ENCODE measurements around the gene MYOF. TPM values are rescaled to one million over a fixed set of nuclear protein-coding genes. Genes with fewer than 3 reads are reported as not detected.

MYOF gene
- total and polyA plus RNA-seq, 10 of the 15 experiments (the other 5 are each of a cell fraction or from before 2014, with no cell fraction given), result 0.02 to 0.59 (median 0.17) TPM

DNA sequence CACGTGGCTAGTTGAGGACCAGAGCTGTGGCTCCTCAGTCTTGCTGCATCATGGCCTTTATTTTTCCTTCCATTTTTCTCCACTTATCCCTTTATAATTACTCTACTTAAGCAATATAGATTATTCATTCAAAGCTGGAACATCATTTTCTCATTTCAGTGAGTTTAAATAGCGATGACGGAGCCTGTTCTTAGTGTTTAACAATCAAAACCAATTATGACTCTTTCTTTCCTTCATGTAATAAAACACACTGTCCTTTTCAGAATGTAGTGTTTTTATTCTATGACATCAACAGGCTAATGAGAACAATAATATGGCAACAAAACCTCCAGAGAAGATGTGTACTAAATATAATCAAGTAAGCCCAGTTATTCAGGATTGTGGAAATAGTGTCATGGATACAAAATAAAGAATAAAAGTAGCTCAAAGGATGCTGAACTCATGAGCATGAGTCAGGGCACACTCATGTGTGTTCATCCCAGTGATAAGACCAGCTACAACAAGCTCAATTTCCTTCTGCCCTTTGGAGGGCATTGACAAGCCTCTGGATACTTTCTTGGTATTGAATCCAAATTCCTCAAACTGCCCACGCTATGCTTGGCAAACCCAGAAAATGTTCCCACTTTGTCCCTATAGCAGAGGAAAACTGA lies 220.0 kb downstream of the MYOF start:
- no peak for DNase-seq (ENCODE audit: low read depth, low spot score)
- Histone ChIP-seq H3K9ac (ENCODE audit: control insufficient read depth, insufficient read depth, low read length) (no peak overlapping the region), H3K4me1 (ENCODE audit: control insufficient read depth, insufficient read depth, low read length) (peaks cover 3% of the 10 kb centered on the region; the same call in 1 of the 2 replicates), H2AFZ (ENCODE audit: control insufficient read depth, low read depth, low read length) (no peak overlapping the region), H3K36me3 (ENCODE audit: control insufficient read depth in 2 of 2, insufficient read depth in 2 of 2, low read length in 1 of 2) (no peaks in the 10 kb centered on the region), H3K79me2 (ENCODE audit: control insufficient read depth, insufficient read depth, low read length) (no peaks in the 10 kb centered on the region), H3K27me3 (replicated peaks in 1 of 2; ENCODE audit: control insufficient read depth in 2 of 2, insufficient read depth in 2 of 2, low read length in 1 of 2) (no peaks in the 10 kb centered on the region; a peak in 1 of 4 replicates), H4K20me1 (ENCODE audit: control insufficient read depth, insufficient read depth) (no peaks in the 10 kb centered on the region), H3K4me3 (no peak overlapping the region), H3K27ac (ENCODE audit: control insufficient read depth, insufficient read depth) (no peak overlapping the region), H3K4me2 (ENCODE audit: control insufficient read depth, insufficient read depth) (no peak overlapping the region), H3K9me3 (replicated peaks; ENCODE audit: control insufficient read depth, insufficient read depth, low read length) (peaks cover 1% of the 10 kb centered on the region; the same call in 2 of the 3 replicates)
- ChIA-PET SMC1A (ENCODE audit: uncharacterized antibody, unreplicated experiment) (no interaction called here), CTCF (no interaction called here), POLR2A (interaction anchor here (0.6 kb wide), 1 partner anchor 516 kb away, joined by 4 read pairs; no protein-coding TSS in a partner anchor), RAD21 (ENCODE audit: unreplicated experiment) (no interaction called here)
- no TSS peak for BruUV-seq (replicated peaks)
- WGBS (ENCODE audit: insufficient coverage, insufficient replicate concordance, low lambda C conversion rate, missing lambda C conversion rate), result 74% methylated on average over 4 of the region's 4 CpGs
- no peak for ATAC-seq
- intact Hi-C loops (cut with micrococcal nuclease; ENCODE audit: unreplicated experiment), result no loop called here
- in situ Hi-C loops (cut with MboI), result no loop called here
- FAIRE-seq, result peak; percentile 44
- TF ChIP-seq MEF2B (IDR thresholded peaks at IDR 0.05; ENCODE audit: partially characterized antibody, poor library complexity, severe bottlenecking), result no peak
- TF ChIP-seq, protein P1, sequence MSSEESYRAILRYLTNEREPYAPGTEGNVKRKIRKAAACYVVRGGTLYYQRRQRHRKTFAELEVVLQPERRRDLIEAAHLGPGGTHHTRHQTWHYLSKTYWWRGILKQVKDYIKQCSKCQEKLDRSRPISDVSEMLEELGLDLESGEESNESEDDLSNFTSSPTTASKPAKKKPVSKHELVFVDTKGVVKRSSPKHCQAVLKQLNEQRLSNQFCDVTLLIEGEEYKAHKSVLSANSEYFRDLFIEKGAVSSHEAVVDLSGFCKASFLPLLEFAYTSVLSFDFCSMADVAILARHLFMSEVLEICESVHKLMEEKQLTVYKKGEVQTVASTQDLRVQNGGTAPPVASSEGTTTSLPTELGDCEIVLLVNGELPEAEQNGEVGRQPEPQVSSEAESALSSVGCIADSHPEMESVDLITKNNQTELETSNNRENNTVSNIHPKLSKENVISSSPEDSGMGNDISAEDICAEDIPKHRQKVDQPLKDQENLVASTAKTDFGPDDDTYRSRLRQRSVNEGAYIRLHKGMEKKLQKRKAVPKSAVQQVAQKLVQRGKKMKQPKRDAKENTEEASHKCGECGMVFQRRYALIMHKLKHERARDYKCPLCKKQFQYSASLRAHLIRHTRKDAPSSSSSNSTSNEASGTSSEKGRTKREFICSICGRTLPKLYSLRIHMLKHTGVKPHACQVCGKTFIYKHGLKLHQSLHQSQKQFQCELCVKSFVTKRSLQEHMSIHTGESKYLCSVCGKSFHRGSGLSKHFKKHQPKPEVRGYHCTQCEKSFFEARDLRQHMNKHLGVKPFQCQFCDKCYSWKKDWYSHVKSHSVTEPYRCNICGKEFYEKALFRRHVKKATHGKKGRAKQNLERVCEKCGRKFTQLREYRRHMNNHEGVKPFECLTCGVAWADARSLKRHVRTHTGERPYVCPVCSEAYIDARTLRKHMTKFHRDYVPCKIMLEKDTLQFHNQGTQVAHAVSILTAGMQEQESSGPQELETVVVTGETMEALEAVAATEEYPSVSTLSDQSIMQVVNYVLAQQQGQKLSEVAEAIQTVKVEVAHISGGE (CRISPR knock-in tag; IDR thresholded peaks at IDR 0.05), result no peak
- TF ChIP-seq, protein P2, sequence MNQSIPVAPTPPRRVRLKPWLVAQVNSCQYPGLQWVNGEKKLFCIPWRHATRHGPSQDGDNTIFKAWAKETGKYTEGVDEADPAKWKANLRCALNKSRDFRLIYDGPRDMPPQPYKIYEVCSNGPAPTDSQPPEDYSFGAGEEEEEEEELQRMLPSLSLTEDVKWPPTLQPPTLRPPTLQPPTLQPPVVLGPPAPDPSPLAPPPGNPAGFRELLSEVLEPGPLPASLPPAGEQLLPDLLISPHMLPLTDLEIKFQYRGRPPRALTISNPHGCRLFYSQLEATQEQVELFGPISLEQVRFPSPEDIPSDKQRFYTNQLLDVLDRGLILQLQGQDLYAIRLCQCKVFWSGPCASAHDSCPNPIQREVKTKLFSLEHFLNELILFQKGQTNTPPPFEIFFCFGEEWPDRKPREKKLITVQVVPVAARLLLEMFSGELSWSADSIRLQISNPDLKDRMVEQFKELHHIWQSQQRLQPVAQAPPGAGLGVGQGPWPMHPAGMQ (IDR thresholded peaks at IDR 0.05; ENCODE audit: borderline replicate concordance), result no peak
- no peak for TF ChIP-seq RFX5 (IDR thresholded peaks at IDR 0.05; ENCODE audit: low read depth, low read length)
- TF ChIP-seq, protein P3, sequence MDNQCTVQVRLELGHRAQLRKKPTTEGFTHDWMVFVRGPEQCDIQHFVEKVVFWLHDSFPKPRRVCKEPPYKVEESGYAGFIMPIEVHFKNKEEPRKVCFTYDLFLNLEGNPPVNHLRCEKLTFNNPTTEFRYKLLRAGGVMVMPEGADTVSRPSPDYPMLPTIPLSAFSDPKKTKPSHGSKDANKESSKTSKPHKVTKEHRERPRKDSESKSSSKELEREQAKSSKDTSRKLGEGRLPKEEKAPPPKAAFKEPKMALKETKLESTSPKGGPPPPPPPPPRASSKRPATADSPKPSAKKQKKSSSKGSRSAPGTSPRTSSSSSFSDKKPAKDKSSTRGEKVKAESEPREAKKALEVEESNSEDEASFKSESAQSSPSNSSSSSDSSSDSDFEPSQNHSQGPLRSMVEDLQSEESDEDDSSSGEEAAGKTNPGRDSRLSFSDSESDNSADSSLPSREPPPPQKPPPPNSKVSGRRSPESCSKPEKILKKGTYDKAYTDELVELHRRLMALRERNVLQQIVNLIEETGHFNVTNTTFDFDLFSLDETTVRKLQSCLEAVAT (IDR thresholded peaks at IDR 0.05), result no peak
- TF ChIP-seq HDAC2 (IDR thresholded peaks at IDR 0.05), result no peak
- TF ChIP-seq, protein P4, sequence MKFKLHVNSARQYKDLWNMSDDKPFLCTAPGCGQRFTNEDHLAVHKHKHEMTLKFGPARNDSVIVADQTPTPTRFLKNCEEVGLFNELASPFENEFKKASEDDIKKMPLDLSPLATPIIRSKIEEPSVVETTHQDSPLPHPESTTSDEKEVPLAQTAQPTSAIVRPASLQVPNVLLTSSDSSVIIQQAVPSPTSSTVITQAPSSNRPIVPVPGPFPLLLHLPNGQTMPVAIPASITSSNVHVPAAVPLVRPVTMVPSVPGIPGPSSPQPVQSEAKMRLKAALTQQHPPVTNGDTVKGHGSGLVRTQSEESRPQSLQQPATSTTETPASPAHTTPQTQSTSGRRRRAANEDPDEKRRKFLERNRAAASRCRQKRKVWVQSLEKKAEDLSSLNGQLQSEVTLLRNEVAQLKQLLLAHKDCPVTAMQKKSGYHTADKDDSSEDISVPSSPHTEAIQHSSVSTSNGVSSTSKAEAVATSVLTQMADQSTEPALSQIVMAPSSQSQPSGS (IDR thresholded peaks at IDR 0.05; ENCODE audit: low read length), result no peak
- TF ChIP-seq, protein P5, sequence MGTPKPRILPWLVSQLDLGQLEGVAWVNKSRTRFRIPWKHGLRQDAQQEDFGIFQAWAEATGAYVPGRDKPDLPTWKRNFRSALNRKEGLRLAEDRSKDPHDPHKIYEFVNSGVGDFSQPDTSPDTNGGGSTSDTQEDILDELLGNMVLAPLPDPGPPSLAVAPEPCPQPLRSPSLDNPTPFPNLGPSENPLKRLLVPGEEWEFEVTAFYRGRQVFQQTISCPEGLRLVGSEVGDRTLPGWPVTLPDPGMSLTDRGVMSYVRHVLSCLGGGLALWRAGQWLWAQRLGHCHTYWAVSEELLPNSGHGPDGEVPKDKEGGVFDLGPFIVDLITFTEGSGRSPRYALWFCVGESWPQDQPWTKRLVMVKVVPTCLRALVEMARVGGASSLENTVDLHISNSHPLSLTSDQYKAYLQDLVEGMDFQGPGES (IDR thresholded peaks at IDR 0.05), result no peak
- TF ChIP-seq, protein P6, sequence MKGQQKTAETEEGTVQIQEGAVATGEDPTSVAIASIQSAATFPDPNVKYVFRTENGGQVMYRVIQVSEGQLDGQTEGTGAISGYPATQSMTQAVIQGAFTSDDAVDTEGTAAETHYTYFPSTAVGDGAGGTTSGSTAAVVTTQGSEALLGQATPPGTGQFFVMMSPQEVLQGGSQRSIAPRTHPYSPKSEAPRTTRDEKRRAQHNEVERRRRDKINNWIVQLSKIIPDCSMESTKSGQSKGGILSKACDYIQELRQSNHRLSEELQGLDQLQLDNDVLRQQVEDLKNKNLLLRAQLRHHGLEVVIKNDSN (IDR thresholded peaks at IDR 0.05; ENCODE audit: borderline replicate concordance, extremely low read length, insufficient read depth, low read depth, low read length), result no peak
- no peak for TF ChIP-seq ASH2L (IDR thresholded peaks at IDR 0.05; ENCODE audit: borderline replicate concordance, low read depth)
- no peak for TF ChIP-seq HDGF (IDR thresholded peaks at IDR 0.05)
- no peak for TF ChIP-seq STAT1 (conservative IDR thresholded peaks at IDR 0.05)
- no peak for TF ChIP-seq RELA (IDR thresholded peaks at IDR 0.05; ENCODE audit: borderline replicate concordance, partially characterized antibody)

Data from GM12878 (cell line).